GM19035 (cell line): ENCODE measurements around the gene CNST.

Source experiments
- ATAC-seq: cut with Tn5 transposase; IDR thresholded peaks from one replicate; pipeline ENCODE4 v1.9.1; 2021; ENCODE audit not compliant: unreplicated experiment

The CNST gene, protein sequence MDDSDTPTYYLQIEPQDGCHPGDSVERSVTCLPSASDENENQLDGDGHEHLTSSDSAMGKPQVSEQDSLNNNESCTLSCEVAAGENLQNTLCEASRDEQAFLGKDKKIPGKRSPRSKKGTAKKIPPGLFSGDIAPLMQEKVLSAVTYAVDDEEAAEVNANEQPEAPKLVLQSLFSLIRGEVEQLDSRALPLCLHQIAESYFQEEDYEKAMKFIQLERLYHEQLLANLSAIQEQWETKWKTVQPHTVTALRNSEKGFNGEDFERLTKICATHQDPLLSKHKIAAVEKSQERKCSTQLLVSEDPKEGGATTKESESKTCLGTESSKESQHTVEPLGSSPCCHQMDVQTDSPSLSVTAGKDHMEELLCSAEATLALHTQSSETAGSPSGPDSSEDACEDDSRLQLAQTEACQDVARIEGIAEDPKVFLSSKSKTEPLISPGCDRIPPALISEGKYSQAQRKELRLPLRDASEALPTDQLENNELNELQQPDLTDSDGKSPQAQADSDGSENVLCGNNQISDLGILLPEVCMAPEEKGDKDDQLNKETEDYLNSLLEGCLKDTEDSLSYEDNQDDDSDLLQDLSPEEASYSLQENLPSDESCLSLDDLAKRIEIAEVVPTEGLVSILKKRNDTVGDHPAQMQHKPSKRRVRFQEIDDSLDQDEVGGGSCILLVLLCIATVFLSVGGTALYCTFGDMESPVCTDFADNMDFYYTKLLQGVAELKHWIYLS

DNA sequence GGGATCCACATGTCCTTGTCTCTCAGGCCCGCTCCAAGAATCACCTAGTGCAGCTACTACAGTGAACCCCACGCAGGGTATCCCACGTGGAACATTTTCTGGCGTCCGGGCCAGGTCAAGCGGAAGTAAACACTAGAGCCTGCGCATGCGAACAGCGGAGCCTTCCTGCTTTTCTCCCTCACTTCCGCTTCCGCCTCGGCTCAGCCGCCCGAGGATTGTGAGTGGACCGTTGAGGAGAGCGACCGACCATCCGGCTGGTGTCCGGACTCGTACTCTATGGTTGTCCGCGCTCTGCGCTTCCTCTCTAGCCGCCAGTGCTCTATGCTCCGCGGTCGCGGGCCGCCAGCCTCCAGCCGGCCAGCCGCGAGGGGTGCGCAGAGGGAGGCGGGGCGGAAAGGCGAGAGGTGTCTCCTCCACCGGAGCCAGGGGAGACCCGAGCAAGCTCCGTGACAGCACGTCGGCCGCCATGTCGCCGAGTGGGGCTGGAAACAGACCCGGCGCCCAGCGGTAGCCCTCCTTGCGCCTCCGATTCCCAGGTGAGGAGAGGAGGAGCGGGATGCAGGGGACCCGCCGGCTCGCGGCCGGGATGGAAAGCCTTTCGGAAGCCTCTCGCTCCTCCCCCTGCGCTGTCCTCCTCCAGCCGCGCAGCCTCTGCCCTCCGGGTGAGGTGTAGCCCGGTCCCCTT is at the start of gene CNST, which contains the start of gene TFB2M:
Gene CNST, plus strand, starts transcription at position 329 of the 685 bp plus-strand sequence. CDS start 25,107 bp downstream, outside the sequence.
Gene TFB2M, minus strand, starts transcription at position 134 of the 685 bp plus-strand sequence. Its CDS starts 123 bp downstream, at position 11.
- ATAC-seq: peak; percentile 95

DNA sequence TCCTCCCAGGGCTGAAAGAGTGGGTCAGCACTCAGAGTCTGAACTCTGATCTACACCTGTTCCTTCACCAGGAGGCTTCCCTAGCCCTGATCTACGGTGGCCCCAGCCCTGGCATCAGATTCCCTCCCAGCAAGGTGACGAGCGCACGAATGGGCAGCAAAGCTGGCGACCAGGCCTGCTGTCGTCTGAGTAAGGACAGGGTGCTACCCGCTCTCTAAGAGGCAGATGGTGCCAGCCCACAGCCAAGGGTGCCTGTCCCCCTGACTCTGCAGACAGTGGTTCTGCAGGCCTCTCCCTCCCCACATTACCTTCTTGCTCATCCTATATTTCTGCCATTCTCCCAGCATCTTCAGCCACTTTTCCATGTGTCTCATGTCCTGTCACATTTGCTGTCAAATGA is 48.9 kb upstream of the CNST start:
- no peak for ATAC-seq

DNA sequence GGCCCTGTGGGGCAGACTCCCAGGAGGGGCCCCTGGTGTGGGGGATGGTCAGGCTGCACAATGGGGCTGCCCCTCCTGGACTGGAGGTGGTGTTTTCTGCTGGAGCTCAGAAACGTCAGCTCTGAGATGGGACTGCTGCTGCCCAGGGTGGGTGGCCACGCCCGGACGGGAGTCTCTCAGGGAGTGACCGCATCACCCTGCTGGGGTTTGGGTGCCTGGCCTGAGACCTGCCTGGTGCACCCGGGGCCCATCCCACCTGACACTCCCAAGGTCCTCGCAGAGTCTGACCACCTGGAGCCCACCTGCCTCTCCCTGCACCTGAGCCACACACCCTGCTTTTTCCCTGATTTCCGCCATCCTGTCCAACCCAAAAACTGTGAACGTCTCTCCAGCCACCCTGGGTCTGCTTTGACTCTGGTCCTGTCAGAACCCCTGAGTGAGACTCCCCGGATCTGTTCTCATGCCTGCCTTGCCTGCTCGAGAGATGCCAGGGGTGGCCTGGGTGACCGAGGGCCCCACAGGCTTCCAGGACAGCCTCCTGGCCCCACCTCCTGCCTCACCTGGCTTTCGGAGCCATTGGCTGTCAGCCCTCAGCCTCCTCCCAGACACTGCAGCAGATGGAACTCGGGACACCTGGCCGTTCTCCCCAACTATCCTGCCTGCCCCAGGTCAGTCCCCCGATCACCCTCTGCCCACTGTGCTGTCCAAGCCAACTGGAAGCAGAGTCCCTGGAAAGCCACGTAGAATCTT is 47.6 kb upstream of the CNST start:
- no peak for ATAC-seq

DNA sequence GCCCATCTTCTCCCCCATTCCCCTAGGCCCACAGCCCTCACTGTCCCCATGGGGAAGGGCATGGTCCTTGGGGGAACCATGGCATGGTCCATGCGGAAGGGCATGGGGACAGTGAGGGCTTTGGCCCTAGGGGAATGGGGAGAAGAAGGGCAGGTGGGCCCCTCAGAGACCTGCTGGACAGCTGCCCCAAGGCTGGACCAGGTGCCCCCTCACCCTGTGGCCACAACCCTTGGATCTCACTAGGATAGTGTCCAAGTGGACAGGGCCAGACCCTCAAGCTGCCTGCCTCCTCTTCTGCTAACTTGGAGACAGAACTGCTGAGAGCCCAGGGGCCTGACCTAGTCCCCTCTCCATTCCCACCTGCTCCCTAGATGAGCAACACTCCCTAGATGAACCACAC is 46.7 kb upstream of the CNST start:
- no peak for ATAC-seq

DNA sequence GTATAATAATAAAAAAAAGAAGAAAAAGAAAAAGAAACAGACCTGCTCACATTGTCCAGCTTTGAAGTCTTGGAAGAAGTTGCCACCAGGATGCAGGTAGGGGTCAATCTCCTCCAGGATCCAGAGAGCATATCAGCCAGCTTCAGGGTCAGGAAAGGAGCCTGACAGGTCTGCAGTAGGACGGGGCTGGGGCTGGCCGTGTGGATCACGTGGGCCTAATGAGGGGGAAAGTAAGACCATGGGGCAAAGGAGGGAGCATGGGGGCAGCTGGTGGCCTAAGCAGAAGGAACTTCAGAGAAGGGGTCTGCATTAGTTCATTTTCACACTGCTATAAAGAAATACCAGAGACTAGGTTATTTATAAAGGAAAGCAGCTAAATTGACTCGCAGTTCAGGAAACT is 39.9 kb upstream of the CNST start:
- no peak for ATAC-seq

DNA sequence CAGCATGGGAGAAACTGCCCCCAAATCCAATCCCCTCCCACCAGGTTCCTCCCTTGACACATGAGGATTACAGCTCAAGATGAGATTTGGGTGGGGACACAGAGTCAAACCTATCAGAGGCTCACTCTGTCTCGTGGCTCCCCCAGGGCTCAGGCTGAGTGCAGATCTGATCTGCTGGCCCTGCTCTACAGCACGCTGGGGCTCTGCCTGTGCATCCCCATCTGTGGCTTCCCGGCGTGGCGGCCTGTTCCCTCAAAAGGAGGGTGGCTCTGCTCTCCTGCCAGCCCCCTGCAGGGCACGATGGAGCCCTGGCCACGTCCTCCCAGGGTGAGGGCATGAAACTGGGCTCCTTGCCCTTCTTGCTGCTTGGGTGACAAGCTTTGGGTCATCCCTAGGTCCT is 39.3 kb upstream of the CNST start:
- no peak for ATAC-seq

DNA sequence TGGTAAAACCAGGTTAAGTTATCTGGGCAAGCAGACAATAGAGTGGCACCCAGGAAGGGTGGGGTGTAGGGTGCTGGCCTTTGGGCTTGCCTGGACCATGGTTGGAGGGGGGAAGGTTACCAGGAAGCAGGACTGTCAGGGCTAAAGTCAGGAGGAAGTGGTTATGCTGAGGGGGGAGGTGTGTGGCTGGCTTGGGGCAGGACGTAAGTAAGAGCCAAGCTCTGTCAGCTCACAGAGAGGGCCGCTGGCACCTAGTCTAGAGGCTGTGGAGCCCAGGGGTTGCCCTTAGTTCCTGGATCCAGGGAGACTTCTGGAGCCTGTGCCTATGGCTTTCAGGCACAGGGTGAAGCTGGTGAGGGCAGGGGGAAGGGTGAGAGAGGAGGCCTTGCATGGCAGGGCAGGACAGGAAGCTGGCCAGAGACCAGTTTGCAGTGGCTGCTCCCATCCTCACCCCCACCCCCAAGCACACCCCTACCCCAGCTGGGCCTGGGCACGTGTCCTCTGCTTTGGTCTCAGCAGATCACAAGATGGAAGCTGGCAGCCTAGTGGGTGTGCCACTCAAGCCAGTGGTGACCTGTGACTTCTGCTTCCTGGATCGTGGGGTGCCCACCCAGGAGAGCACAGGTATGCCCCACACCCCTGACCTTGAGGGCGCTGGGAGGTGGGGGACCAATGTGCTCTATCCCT is 38.7 kb upstream of the CNST start:
- peak; percentile 77 for ATAC-seq

DNA sequence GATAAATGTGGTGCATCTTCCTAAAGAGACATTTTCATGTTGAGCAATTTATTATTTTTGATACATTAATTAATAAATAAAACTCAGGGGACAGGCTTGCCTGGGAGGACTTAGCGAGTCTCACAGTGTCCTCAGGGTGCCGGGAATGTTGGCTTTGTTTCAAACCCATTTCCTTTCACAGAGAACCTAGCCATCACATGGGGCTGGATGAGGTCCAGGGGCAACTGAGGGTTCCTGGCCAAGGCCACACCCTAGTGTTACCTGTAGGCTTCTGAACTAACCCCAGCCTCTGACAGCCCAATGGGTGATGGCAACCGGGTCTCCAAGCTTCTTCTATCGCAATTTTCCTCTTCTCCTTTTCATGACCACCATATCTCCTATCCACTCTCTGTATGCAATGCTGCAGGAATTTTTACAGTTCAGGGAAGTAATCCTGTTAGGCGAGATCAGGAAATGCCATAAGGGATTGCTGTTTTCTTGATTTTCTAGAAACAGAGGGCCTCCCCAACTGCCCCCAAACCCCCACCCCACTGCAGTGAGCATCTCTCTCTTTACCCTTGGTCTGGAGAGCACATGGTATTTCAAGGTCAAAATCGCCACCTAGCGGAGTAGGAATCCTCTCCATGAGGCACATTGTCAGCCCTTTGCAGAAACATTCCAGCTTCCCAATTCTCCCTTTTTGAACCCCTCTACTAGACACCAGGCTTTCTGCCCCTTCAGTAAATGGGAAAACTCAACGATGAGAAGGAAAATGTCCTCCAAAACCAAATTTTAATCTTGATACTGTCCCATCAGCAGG is 37.1 kb upstream of the CNST start:
- ATAC-seq: no peak

DNA sequence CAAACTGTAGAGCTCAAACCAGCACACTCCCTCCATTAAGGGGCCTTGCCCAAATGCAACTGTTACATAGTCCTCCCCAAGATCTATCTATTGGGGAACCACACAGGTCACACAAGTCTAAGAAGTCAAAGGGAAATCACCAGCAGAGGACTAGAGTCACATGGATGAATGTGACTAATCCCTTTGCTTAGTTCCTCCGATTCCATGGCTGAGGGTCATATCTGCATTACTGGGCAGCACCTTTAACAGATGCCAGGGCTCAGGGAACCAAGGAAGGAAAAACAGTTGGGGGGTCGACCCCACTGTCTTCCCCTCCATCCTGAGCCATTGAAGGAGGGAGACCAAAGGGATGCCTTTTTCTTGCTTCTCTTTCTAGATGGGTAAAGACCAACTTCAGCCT is 35.8 kb upstream of the CNST start:
- ATAC-seq: no peak

DNA sequence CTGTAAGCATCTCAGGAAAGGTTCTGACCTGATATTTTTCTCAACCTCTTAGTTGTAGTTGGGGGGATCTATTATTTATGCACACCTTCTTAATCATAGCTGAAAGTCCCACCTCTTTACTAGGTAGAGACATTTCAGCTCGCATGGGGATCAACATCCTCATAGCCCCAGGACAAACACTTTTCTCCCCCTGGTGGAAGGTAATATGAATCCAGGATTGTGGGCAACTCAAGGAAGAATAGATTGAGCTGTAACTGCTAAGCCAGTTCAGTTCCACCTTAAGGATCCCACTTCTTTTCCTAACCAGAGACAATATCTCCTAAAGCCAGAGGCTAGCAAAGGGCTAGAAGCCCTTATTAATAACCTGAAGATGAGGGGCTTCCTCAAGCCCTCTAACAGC is 33.7 kb upstream of the CNST start:
- ATAC-seq: no peak

DNA sequence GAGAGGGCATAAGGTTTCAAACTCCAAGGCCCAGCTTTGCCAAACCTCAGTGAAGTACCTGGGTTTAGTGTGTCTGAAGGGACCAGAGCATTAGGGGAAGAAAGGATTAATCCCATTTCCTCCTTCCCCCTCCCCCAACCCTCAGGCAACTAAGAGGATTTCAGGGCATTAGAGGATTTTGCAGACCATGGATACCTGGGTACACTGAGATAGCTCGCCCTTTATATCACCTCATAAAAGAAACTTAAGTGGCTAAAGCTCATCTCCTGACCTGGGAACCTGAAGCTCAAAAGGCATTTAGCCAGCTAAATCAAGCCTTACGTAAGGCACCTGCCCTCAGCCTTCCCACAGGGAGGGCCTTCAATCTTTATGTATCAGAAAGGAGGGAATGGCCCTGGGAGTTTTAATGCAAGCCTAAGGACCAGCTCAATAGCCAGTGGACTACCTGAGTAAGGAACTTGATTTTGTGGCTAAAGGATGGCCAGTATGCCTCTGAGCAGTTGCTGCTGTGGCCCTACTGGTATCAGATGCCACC is 32.8 kb upstream of the CNST start:
- no peak for ATAC-seq

DNA sequence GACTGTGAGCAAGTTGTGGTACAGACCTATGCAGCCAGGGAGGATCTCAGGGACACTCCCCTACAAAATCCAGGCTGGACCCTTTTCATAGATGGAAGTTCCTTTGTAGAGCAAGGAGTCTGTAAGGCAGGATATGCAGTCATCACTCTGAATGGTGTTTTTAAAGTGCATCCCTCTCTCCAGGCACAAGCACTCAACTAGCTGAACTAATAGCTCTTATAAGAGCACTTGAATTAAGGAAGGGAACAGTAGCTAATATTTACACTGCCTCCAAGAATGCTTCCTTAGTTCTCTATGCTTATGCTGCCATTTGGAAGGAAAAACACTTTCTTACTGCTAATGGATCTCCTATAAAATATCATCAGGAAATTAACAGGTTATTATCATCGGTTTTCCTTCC is 32.1 kb upstream of the CNST start:
- ATAC-seq: no peak

DNA sequence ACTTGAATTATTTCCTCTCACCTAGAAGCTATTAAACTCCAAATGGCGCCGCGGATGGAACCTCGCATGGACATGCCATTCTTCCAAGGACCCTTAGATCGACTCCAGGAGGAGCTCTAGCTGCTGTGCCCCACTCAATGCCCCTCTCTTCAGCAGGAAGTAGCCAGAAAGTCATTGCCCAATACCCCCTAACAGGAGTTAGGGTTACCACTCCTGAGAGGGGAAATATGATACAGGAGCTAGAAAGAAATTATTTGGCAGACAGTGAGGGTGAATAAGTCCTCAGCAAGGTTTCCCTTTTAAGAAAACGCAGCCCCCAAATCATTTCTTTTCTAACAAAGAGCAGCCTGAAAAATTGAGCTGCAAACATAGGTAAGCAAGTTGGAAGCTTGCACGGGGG is 28.8 kb upstream of the CNST start:
- no peak for ATAC-seq

DNA sequence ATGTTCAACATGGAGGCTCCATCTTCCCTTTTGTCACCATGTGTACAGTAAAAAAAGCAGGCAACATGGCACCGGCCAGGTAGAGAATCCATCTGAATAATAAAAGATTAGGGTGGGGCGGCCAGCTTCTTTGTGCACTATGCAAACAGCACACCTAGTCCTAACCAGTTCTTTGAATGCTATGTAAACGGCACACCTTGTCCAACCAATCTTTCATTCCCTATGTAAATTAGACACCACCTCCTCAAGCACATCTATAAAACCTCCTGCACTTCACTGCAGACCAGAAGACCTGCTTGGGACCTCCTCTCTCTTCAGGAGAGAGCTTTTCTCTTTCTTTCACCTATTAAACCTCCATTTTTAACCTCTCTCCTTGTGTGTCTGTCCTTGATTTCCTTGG is 28.4 kb upstream of the CNST start:
- ATAC-seq: no peak

DNA sequence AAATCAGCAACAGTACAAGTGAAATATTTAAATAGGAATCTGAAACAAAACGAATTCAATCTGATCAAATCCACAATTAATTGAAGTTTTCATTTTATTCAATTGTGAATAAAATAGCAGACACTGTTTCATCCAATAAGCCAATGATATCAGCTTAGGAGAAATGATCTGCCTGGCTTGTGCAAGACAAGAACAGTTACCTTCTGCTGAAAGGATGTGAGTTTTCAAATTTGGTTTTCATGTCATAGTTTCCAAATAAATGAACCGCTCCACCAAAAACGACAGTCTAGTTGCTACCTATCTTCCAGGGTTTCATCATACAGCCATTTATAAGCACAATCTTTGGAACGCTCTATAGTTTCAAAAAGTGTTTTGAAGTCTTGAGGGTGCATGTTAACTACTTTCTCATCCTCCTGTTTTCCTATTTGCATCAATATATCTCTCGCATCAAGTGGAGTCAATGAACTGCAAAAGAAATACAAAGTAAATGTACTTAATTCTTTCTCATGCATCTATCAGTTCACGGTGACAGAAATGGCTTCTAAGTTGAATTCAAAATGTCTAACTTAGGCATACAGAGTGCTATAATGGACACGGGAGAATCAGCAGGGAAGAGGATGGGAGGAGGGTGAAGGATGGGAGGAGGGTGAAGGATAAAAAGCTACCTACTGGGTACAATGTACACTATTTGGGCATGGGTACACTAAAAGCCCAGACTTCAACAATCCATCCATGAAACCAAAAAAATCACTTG is 25.3 kb upstream of the CNST start:
- ATAC-seq: no peak

DNA sequence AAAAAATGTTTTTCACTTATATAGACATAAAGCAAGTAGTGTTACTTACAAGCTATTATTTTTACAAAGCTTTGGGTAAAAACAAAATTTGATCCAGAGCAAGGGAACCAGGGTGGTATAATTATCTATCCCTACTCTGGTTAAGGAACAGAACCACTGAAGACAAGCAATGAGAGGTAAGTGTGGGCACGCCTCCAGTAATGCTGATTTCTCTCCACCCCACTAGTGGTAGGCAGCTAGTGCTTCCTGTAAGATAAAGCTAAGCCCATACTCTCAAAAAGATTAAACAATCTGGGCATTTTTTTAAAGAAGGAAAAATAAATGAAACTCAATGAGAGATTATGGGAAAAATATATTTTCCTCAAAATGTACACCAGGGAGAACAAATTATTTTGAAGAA is 22.3 kb upstream of the CNST start:
- no peak for ATAC-seq

DNA sequence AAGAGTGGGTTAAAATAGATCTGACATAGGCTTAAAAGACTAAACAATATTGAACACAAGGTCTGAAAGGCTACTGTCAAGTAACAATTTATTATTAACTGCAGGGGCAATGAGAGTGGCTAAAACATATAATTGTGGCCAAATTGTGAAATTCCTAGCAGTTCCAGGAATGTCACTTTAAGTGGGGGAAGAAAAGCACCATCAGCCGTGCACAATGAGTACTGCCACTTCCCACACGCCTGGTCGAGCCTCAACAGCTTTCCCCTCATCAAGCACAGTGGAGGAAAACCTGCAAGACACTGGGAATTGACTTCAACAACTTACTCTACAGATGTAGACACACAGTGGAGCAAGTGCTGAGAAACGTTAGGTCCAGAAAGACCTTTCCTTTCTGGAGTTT is 16.6 kb upstream of the CNST start:
- ATAC-seq: no peak

DNA sequence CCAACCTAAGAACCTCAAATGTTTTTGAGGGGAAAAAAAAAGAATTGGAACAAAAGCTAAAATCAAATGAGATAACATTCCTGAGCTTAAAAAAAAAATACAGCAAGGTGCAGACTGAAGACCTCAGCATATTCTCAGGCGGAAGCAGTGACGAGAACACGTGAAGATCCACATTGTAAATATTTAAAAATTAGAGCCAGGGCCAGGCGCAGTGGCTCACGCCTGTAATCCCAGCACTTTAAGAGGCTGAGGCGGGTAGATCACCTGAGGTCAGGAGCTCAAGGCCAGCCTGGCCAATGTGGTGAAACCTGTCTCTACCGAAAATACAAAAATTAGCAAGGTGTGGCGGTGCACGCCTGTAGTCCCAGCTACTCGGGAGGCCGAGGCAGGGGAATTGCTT is 15.9 kb upstream of the CNST start:
- ATAC-seq: no peak

DNA sequence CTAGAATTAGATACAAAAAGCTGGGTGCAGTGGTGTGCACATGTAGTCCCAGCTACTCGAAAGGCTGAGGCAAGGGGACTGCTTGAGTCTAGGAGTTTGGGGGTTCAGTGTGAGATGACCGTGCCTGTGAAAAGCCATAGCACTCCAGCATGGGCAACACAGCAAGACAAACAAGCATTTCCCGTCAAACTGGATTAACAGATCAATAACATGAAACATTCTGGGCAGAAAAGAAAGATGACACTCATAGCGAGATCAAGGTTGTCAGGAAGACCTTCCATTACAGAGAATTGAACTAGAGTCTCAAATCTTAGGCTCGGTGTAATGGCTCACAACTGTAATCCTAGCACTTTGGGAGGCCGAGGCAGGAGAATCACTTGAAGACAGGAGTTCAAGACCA is 14.1 kb upstream of the CNST start:
- no peak for ATAC-seq
